Measurements from ENCODE around the gene FEM1C. TPM values are rescaled to one million over a fixed set of nuclear protein-coding genes. Genes with fewer than 3 reads are reported as not detected.

Gene FEM1C
- total RNA-seq, 2 donors from 2014 or later: 21.3 to 26.0 TPM

- Histone ChIP-seq H3K4me3 (no peak overlapping the region), H3K27ac (no peak overlapping the region), H3K27me3 (no peaks in the 10 kb centered on the region), H3K36me3 (no peaks in the 10 kb centered on the region), H3K9me3 (peaks cover 0 to 8% of the 10 kb centered on the region in 2 donors), H3K4me1 (no peaks in the 10 kb centered on the region)
- TF ChIP-seq CTCF (IDR thresholded peaks at IDR 0.05): no peak
- DNase-seq (ENCODE audit: low spot score): no peak
Measured at GRCh38 chr5:115549154-115549553, 4.6 kb upstream of the FEM1C start.

GRCh38 chr5:115548683-115549082 is 4.1 kb upstream of the FEM1C start:
- Histone ChIP-seq H3K9me3 (peaks cover 0 to 8% of the 10 kb centered on the region in 2 donors), H3K36me3 (no peaks in the 10 kb centered on the region), H3K4me1 (no peaks in the 10 kb centered on the region), H3K27me3 (no peaks in the 10 kb centered on the region), H3K27ac (no peak overlapping the region), H3K4me3 (no peak overlapping the region)
- TF ChIP-seq CTCF (IDR thresholded peaks at IDR 0.05): no peak
- DNase-seq (ENCODE audit: low spot score): no peak

GRCh38 chr5:115545351-115545882 is 842 bp upstream of the FEM1C start:
- TF ChIP-seq CTCF (IDR thresholded peaks at IDR 0.05): no peak
- Histone ChIP-seq H3K27me3 (no peaks in the 10 kb centered on the region), H3K27ac (peak overlapping the region; percentile 65 to 98), H3K4me1 (peaks cover 0 to 19% of the 10 kb centered on the region in 2 donors), H3K36me3 (peaks cover 20% of the 10 kb centered on the region), H3K4me3 (no peak overlapping the region), H3K9me3 (peaks cover 0 to 8% of the 10 kb centered on the region in 2 donors)
- DNase-seq (ENCODE audit: low spot score): no peak

- no peak for TF ChIP-seq CTCF (IDR thresholded peaks at IDR 0.05)
- peaks cover 25% of the 10 kb centered on the region for H3K36me3 ChIP-seq
- peaks cover 0 to 8% of the 10 kb centered on the region in 2 donors for H3K9me3 ChIP-seq
- H3K4me1 ChIP-seq: peaks cover 0 to 33% of the 10 kb centered on the region in 2 donors
- H3K27me3 ChIP-seq: no peaks in the 10 kb centered on the region
- H3K27ac ChIP-seq: peak overlapping the region; percentile 98 to 99
- H3K4me3 ChIP-seq: peak overlapping the region; percentile 86 to 87
- peak; percentile 69 for DNase-seq (ENCODE audit: low spot score)
Measured at GRCh38 chr5:115544043-115544435, 536 bp downstream of the FEM1C start.

GRCh38 chr5:115543365-115544042 is 1.1 kb downstream of the FEM1C start:
- Histone ChIP-seq H3K27ac (peak overlapping the region; percentile 98 to 99), H3K9me3 (peaks cover 0 to 8% of the 10 kb centered on the region in 2 donors), H3K4me3 (peak overlapping the region; percentile 86 to 87), H3K4me1 (peaks cover 0 to 38% of the 10 kb centered on the region in 2 donors), H3K36me3 (peaks cover 30% of the 10 kb centered on the region), H3K27me3 (no peaks in the 10 kb centered on the region)
- TF ChIP-seq CTCF (IDR thresholded peaks at IDR 0.05): no peak
- no peak for DNase-seq (ENCODE audit: low spot score)
